HT1080 (cell line): Measurements from ENCODE around the gene MAGI2. TPM values are rescaled to one million over a fixed set of nuclear protein-coding genes. Genes with fewer than 3 reads are reported as not detected.
A peak's percentile ranks its signal among the peaks of the same experiment; 100 is the strongest.
"Not testable (repeated sequence)": the region's sequence is repeated elsewhere in the genome, so short reads cannot be mapped to it uniquely, and the experiment has no call there.

ENCODE experiments used
- DNase-seq: peaks from one replicate; pipeline ENCODE4 v3.0.0-alpha.2; 2015; ENCODE audit warnings: low read depth
- total RNA-seq: library from RNA; depleted of rRNA; stranded (reverse); fragments of >200 nt; shearing (Covaris generic); gene quantifications from 2 replicates; pipeline ENCODE4 v1.2.3, GENCODE V29; 2014

MAGI2 gene
- total RNA-seq, 1 experiment from 2014 or later = 0.39 TPM

- DNase-seq = peak; percentile 41
Measured at GRCh38 chr7:79176859-79177477, 276.5 kb downstream of the MAGI2 start.

GRCh38 chr7:79175374-79175773 is 278.1 kb downstream of the MAGI2 start:
- no peak for DNase-seq

GRCh38 chr7:79165225-79165624 is 288.2 kb downstream of the MAGI2 start:
- no peak for DNase-seq

- DNase-seq = no peak
Measured at GRCh38 chr7:79159040-79159664, 294.3 kb downstream of the MAGI2 start.

- peak; percentile 68 for DNase-seq
Measured at GRCh38 chr7:79157281-79157680, 296.2 kb downstream of the MAGI2 start.

GRCh38 chr7:79149831-79150230 is 303.6 kb downstream of the MAGI2 start:
- DNase-seq = no peak

- no peak for DNase-seq
Measured at GRCh38 chr7:79142706-79143105, 310.8 kb downstream of the MAGI2 start.

GRCh38 chr7:79141252-79141651 is 312.2 kb downstream of the MAGI2 start:
- no peak for DNase-seq

- peak; percentile 85 for DNase-seq
Measured at GRCh38 chr7:79137942-79138341, 315.5 kb downstream of the MAGI2 start.

GRCh38 chr7:79132844-79133451 is 320.5 kb downstream of the MAGI2 start:
- no peak for DNase-seq

- no peak for DNase-seq
Measured at GRCh38 chr7:79130715-79131114, 322.8 kb downstream of the MAGI2 start.

GRCh38 chr7:79124331-79124730 is 329.1 kb downstream of the MAGI2 start:
- DNase-seq = no peak

GRCh38 chr7:79118143-79118542 is 335.3 kb downstream of the MAGI2 start:
- DNase-seq = peak; percentile 44

GRCh38 chr7:79096361-79096805 is 357.1 kb downstream of the MAGI2 start:
- peak; percentile 38 for DNase-seq

- no peak for DNase-seq
Measured at GRCh38 chr7:79093421-79093820, 360.0 kb downstream of the MAGI2 start.

GRCh38 chr7:79091661-79092060 is 361.8 kb downstream of the MAGI2 start:
- no peak for DNase-seq

GRCh38 chr7:79091011-79091410 is 362.5 kb downstream of the MAGI2 start:
- no peak for DNase-seq

- DNase-seq = peak; percentile 81
Measured at GRCh38 chr7:79090543-79090942, 362.9 kb downstream of the MAGI2 start.

GRCh38 chr7:79084423-79084822 is 369.0 kb downstream of the MAGI2 start:
- DNase-seq = no peak

- no peak for DNase-seq
Measured at GRCh38 chr7:79079919-79080554, 373.4 kb downstream of the MAGI2 start.

- DNase-seq = no peak
Measured at GRCh38 chr7:79078273-79078672, 375.2 kb downstream of the MAGI2 start.

- DNase-seq = not testable (repeated sequence)
Measured at GRCh38 chr7:79071187-79071586, 382.3 kb downstream of the MAGI2 start.
